Duodenal mucosa (tissue), 2 donors: ENCODE data around the gene PIK3CG.
"Not testable (repeated sequence)": the region's sequence is repeated elsewhere in the genome, so short reads cannot be mapped to it uniquely, and the experiment has no call there.

Source experiments
- H3K27ac ChIP-seq: one replicate; pipeline ENCODE4 v1.7.0; 2013; ENCODE audit warnings: low read depth, low read length
- H3K27me3 ChIP-seq, 2 donors: one replicate each; pipeline ENCODE4 v1.7.0; 2013; ENCODE audit warnings: low read length in 2 of 2, control low read depth in 1 of 2; ENCODE audit not compliant: insufficient read depth in 2 of 2, control insufficient read depth in 1 of 2
- H3K36me3 ChIP-seq, 2 donors: one replicate each; pipeline ENCODE4 v1.7.0; 2013; ENCODE audit warnings: low read length in 2 of 2, control low read depth in 1 of 2; ENCODE audit not compliant: insufficient read depth in 2 of 2, control insufficient read depth in 1 of 2
- H3K4me1 ChIP-seq, 2 donors: one replicate each; pipeline ENCODE4 v1.7.0; 2013; ENCODE audit warnings: low read length in 2 of 2, control low read depth in 1 of 2; ENCODE audit not compliant: insufficient read depth in 2 of 2, control insufficient read depth in 1 of 2
- H3K4me3 ChIP-seq, 2 donors: one replicate each; pipeline ENCODE4 v1.7.0; 2013; ENCODE audit warnings: low read length in 2 of 2, low read depth in 1 of 2
- H3K9ac ChIP-seq, 2 donors: one replicate each; pipeline ENCODE4 v1.7.0; 2013; ENCODE audit warnings: low read length in 2 of 2, low read depth in 1 of 2
- H3K9me3 ChIP-seq, 2 donors: one replicate each; pipeline ENCODE4 v1.7.0; 2013; ENCODE audit warnings: low read length in 2 of 2, control low read depth in 1 of 2; ENCODE audit not compliant: control insufficient read depth in 1 of 2

Gene PIK3CG

DNA sequence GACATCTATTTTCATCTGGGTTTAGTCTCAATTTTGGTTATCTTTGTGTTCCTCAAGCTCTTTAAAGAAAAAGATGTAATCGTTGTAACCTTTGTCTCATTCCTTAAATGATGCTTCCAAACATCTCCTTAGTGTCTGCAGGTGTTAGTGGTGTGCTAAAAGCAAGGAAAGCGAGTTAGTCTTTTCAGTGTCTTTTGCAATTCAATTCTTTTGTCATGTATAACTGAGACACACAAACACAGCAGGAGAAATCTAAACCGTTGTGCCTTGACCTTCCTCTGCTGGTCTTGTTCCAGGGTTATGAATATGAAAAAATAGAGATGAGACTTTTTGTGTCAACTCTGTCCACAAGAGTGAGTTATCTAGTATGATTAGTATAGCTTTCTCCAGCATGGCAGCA, 40.7 kb downstream of the PIK3CG start:
- Histone ChIP-seq H3K4me1 (no peaks in the 10 kb centered on the region), H3K4me3 (no peak overlapping the region), H3K9ac (no peak overlapping the region), H3K27me3 (peaks cover 0 to 3% of the 10 kb centered on the region in 2 donors), H3K36me3 (peaks cover 0 to 4% of the 10 kb centered on the region in 2 donors), H3K27ac (no peak overlapping the region), H3K9me3 (no peaks in the 10 kb centered on the region)

DNA sequence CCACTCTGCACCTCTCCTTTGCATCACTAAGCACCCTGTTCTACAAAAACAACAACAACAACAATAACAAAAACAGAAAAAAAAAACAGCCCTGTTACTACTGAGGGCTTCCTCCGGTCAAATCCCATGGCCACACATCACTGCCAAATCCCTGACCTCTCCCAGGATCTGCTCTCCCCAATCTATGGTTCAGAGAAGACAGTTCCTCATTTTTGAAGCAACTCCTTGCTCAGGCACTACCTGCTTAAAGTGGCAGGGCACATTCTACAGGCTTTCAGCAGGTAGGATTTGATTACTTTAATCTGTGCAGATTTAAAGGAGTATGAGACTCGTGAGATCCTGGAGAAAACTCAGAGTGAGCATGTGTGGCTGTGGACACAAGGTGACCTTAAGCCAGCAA, 46.9 kb downstream of the PIK3CG start:
- Histone ChIP-seq H3K27me3 (peaks cover 3% of the 10 kb centered on the region in 2 donors), H3K9ac (no peak overlapping the region), H3K4me1 (no peaks in the 10 kb centered on the region), H3K36me3 (peaks cover 0 to 4% of the 10 kb centered on the region in 2 donors), H3K4me3 (no peak overlapping the region), H3K9me3 (no peaks in the 10 kb centered on the region), H3K27ac (no peak overlapping the region)

DNA sequence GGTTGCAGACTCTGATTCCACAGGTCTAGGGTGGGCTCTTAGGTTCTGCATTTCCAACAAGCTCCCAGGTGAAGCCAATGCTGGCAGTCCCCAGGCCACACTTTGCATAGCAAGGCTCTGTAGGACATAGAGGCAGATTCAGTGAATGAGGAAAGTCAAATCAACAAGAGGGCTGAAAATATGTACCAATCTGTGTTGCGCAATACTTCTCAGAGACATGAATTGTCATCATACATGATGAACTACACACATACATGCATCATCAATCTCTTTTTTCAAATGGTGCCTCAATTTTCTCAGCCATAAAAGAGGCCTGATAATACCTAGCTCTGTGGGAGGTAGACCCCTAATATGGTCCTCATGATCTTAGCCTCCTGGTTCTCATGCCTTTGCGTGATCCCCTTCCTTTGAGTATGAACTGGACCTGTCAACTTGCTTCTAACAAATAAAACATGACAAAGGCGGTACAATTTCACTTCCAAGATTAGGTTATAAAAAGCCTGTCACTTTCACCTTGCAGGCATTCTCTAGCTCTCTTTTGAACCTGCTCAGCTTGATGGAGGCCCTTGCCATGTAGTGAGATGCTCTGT, 49.0 kb downstream of the PIK3CG start:
- Histone ChIP-seq H3K27me3 (peaks cover 0 to 3% of the 10 kb centered on the region in 2 donors), H3K4me1 (no peaks in the 10 kb centered on the region), H3K27ac (no peak overlapping the region), H3K36me3 (no peaks in the 10 kb centered on the region), H3K9me3 (no peaks in the 10 kb centered on the region), H3K4me3 (no peak overlapping the region), H3K9ac (no peak overlapping the region)

DNA sequence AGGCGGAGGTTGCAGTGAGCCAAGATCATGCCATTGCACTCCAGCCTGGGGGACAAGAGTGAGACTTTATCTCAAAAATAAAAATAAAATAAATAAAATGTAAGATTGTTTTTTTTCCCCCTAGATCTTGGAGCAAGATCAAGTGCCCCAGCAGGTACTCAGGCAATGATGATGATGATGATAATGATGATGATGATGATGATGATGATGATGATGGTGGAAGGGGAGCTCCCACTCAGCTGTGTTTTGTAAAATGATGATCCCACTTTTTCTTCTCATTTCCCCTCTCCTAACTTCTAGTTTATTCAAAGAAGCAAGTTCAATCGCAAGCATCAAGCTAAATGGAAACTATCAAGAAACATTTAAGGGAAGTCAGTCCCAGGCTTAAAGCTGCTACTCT, 50.3 kb downstream of the PIK3CG start:
- Histone ChIP-seq H3K4me1 (no peaks in the 10 kb centered on the region), H3K27me3 (peaks cover 0 to 3% of the 10 kb centered on the region in 2 donors), H3K27ac (no peak overlapping the region), H3K9me3 (no peaks in the 10 kb centered on the region), H3K36me3 (no peaks in the 10 kb centered on the region), H3K9ac (no peak overlapping the region), H3K4me3 (no peak overlapping the region)

DNA sequence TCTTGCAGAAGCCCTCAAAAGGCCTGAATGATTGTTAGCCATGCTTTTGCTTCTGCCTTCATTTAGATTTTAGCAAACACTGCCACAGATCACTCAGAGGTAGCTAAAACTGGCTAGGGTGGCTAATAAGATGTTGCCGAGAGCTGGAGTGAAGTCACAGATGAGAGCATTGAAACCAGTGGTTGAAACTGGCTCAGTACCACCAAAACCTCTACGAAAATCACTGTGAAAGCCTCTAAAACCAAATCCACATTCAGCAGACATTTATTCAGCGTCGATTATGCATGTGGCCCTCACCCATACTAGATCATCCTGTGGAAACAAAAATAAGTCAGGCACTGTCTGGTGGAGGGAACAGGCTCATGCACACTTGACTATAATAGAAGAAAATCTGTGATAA, 50.8 kb downstream of the PIK3CG start:
- no peak overlapping the region for H3K9ac ChIP-seq
- no peak overlapping the region for H3K4me3 ChIP-seq
- H3K27ac ChIP-seq, result no peak overlapping the region
- H3K4me1 ChIP-seq, result no peaks in the 10 kb centered on the region
- H3K27me3 ChIP-seq, result peaks cover 0 to 3% of the 10 kb centered on the region in 2 donors
- no peaks in the 10 kb centered on the region for H3K9me3 ChIP-seq
- H3K36me3 ChIP-seq, result no peaks in the 10 kb centered on the region

DNA sequence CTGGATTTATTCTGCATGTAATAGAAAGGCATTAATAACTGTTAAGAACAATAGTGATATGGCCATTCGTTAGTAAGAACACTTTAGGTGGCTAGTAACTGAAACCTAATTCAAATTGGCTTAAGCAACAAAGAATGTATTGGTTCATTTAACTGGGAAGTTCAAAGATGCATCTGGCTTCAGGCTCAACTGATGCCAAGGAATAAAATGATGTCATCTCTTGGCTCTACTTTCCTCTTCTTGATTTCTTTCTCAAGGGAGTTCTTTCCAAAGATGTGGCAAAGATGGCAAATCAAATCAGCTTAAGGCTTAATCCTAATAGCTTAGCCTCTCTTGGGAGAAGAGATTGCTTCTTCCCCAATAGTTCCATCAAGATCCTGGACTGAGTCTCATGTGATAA, 51.6 kb downstream of the PIK3CG start:
- no peak overlapping the region for H3K4me3 ChIP-seq
- H3K27ac ChIP-seq, result no peak overlapping the region
- H3K9ac ChIP-seq, result no peak overlapping the region
- H3K9me3 ChIP-seq, result no peaks in the 10 kb centered on the region
- H3K4me1 ChIP-seq, result no peaks in the 10 kb centered on the region
- no peaks in the 10 kb centered on the region for H3K36me3 ChIP-seq
- H3K27me3 ChIP-seq, result peaks cover 0 to 3% of the 10 kb centered on the region in 2 donors

DNA sequence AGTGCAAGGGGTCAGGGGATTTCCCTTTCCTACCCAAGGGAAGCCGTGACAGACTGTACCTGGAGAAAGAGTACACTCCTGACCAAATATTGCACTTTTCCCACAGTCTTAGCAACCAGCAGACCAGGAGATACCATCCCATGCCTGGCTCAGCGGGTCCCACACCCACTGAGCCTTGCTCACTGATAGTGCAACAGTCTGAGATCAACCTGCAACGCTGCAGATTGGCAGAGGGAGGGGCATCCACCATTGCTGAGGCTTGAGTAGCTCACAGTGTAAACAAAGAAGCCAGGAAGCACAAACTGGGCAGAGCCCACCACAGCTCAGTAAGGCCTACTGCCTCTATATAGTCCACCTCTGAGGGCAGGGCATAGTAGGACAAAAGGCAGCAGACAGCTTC, 53.9 kb downstream of the PIK3CG start:
- Histone ChIP-seq H3K4me3 (no peak overlapping the region), H3K27ac (no peak overlapping the region), H3K36me3 (no peaks in the 10 kb centered on the region), H3K4me1 (no peaks in the 10 kb centered on the region), H3K9me3 (no peaks in the 10 kb centered on the region), H3K9ac (no peak overlapping the region), H3K27me3 (no peaks in the 10 kb centered on the region)

DNA sequence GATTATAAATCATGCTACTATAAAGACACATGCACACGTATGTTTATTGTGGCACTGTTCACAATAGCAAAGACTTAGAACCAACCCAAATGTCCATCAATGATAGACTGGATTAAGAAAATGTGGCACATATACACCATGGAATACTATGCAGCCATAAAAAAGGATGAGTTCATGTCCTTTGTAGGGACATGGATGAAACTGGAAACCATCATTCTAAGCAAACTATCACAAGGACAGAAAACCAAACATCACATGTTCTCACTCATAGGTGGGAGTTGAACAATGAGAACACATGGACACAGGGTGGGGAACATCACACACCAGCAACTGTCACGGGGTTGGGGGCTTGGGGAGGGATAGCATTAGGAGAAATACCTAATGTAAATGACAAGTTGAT, 59.4 kb downstream of the PIK3CG start:
- not testable (repeated sequence) for H3K9ac ChIP-seq, H3K36me3 ChIP-seq

DNA sequence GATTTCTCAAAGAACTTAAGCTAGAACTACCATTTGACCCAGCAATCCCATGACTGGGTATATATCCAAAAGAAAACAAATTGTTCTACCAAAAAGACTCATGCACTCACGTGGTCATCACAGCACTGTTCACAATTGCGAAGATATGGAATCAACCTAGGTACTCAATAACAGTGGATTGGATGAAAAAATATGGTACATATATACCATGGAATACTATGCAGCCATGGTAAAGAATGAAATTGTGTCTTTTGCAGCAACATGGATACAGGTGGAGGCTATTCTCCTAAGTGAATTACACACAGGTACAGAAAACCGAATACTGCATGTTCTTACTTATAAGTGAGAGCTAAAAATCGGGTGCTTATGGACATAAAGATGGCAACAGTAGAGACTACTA, 61.8 kb downstream of the PIK3CG start:
- no peak overlapping the region for H3K9ac ChIP-seq
- no peaks in the 10 kb centered on the region for H3K36me3 ChIP-seq
- H3K4me1 ChIP-seq, result no peaks in the 10 kb centered on the region
- H3K9me3 ChIP-seq, result no peaks in the 10 kb centered on the region
- H3K4me3 ChIP-seq, result no peak overlapping the region
- H3K27me3 ChIP-seq, result no peaks in the 10 kb centered on the region
- H3K27ac ChIP-seq, result no peak overlapping the region

More for the DNA sequence above, 59.4 kb downstream of the PIK3CG start:
- H3K9me3 ChIP-seq, H3K27ac ChIP-seq, H3K4me1 ChIP-seq, H3K4me3 ChIP-seq, H3K27me3 ChIP-seq: not testable (repeated sequence)

DNA sequence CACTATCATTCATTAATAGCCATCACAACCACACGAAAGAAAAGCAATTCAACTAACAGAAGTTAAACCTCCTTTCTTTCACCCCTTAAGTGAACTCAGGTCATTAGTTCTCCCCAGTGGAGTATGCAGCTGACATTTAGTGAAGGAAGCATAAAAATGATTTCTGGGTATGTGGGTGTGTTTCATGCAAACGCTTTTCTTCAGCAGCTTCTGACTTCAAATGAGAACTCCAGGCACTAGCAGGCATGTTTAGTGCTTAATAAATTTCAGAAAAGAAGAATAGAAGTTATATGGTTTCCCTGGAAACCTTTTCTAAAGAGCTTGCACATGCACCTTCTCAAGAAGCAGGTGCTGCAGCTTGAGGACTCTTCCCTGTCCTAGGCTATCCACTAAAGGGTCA, 62.5 kb downstream of the PIK3CG start:
- Histone ChIP-seq H3K9ac (no peak overlapping the region), H3K4me3 (no peak overlapping the region), H3K27me3 (no peaks in the 10 kb centered on the region), H3K9me3 (no peaks in the 10 kb centered on the region), H3K27ac (no peak overlapping the region), H3K36me3 (no peaks in the 10 kb centered on the region), H3K4me1 (no peaks in the 10 kb centered on the region)

DNA sequence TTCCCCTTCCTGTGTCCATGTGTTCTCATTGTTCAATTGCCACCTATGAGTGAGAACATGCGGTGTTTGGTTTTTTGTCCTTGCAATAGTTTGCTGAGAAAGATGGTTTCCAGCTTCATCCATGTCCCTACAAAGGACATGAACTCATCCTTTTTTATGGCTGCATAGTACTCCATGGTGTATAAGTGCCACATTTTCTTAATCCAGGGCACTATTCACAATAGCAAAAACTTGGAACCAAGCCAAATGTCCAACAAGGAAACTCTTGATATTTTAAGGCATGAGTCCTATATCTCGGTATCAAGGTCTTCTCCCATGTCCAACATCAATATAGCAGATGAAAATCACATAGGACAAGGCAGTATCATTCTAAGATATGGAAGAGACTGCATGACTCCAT, 64.5 kb downstream of the PIK3CG start:
- not testable (repeated sequence) for H3K4me3 ChIP-seq, H3K9me3 ChIP-seq, H3K36me3 ChIP-seq, H3K4me1 ChIP-seq, H3K9ac ChIP-seq, H3K27me3 ChIP-seq, H3K27ac ChIP-seq
